ENCODE measurements around the gene P2RY11. TPM values are rescaled to one million over a fixed set of nuclear protein-coding genes. Genes with fewer than 3 reads are reported as not detected.

P2RY11 gene
- total and polyA plus RNA-seq, 2 experiments from 2014 or later, result 4.0 to 4.3 TPM

DNA sequence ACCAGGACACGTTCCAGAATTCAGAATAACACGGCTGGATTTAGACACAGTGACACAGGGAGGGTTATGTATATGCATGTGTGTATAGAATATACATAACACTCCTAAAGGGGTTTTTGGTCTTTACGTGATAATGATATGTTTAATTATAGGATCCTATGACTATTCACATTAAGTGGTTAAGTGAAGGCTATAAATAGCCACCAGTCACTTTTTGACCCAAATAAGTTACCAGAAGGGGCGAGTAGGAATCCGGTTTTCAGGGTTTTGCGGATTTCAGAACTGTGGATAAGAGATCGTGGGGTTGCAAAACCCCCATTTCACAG, 15.9 kb upstream of the P2RY11 start:
- Mint-ChIP-seq H3K36me3 (ENCODE audit: low read depth) (peaks cover 11% of the 10 kb centered on the region), H3K4me3 (peak overlapping the region; percentile 50; the same call in 2 of the 3 replicates), H3K27ac (no peak overlapping the region), H3K4me1 (peaks cover 2% of the 10 kb centered on the region; the same call in 2 of the 3 replicates), H3K27me3 (ENCODE audit: insufficient read depth, low read depth, poor library complexity) (peaks cover 31% of the 10 kb centered on the region), H3K9me3 (no peaks in the 10 kb centered on the region; the same call in 2 of the 3 replicates)
- 0 out of 2 replicates have a peak overlapping the region, but pooled peaks have one; percentile 88 for H2AFZ ChIP-seq
- no peaks in the 10 kb centered on the region for H4K20me1 ChIP-seq (replicated peaks; ENCODE audit: insufficient read depth)
- peak overlapping the region; percentile 76 for H3K4me2 ChIP-seq
- H3F3A ChIP-seq (replicated peaks; ENCODE audit: low read depth), result peaks cover 5% of the 10 kb centered on the region
- no peak for TF ChIP-seq JUNB (IDR thresholded peaks at IDR 0.05; ENCODE audit: unreplicated experiment)
- TF ChIP-seq, protein P1, sequence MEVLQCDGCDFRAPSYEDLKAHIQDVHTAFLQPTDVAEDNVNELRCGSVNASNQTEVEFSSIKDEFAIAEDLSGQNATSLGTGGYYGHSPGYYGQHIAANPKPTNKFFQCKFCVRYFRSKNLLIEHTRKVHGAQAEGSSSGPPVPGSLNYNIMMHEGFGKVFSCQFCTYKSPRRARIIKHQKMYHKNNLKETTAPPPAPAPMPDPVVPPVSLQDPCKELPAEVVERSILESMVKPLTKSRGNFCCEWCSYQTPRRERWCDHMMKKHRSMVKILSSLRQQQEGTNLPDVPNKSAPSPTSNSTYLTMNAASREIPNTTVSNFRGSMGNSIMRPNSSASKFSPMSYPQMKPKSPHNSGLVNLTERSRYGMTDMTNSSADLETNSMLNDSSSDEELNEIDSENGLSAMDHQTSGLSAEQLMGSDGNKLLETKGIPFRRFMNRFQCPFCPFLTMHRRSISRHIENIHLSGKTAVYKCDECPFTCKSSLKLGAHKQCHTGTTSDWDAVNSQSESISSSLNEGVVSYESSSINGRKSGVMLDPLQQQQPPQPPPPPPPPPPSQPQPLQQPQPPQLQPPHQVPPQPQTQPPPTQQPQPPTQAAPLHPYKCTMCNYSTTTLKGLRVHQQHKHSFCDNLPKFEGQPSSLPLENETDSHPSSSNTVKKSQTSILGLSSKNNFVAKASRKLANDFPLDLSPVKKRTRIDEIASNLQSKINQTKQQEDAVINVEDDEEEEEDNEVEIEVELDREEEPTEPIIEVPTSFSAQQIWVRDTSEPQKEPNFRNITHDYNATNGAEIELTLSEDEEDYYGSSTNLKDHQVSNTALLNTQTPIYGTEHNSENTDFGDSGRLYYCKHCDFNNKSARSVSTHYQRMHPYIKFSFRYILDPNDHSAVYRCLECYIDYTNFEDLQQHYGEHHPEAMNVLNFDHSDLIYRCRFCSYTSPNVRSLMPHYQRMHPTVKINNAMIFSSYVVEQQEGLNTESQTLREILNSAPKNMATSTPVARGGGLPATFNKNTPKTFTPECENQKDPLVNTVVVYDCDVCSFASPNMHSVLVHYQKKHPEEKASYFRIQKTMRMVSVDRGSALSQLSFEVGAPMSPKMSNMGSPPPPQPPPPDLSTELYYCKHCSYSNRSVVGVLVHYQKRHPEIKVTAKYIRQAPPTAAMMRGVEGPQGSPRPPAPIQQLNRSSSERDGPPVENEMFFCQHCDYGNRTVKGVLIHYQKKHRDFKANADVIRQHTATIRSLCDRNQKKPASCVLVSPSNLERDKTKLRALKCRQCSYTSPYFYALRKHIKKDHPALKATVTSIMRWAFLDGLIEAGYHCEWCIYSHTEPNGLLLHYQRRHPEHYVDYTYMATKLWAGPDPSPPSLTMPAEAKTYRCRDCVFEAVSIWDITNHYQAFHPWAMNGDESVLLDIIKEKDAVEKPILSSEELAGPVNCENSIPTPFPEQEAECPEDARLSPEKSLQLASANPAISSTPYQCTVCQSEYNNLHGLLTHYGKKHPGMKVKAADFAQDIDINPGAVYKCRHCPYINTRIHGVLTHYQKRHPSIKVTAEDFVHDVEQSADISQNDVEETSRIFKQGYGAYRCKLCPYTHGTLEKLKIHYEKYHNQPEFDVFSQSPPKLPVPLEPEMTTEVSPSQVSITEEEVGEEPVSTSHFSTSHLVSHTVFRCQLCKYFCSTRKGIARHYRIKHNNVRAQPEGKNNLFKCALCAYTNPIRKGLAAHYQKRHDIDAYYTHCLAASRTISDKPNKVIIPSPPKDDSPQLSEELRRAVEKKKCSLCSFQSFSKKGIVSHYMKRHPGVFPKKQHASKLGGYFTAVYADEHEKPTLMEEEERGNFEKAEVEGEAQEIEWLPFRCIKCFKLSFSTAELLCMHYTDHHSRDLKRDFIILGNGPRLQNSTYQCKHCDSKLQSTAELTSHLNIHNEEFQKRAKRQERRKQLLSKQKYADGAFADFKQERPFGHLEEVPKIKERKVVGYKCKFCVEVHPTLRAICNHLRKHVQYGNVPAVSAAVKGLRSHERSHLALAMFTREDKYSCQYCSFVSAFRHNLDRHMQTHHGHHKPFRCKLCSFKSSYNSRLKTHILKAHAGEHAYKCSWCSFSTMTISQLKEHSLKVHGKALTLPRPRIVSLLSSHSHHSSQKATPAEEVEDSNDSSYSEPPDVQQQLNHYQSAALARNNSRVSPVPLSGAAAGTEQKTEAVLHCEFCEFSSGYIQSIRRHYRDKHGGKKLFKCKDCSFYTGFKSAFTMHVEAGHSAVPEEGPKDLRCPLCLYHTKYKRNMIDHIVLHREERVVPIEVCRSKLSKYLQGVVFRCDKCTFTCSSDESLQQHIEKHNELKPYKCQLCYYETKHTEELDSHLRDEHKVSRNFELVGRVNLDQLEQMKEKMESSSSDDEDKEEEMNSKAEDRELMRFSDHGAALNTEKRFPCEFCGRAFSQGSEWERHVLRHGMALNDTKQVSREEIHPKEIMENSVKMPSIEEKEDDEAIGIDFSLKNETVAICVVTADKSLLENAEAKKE (CRISPR knock-in tag; IDR thresholded peaks at IDR 0.05), result no peak
- TF ChIP-seq CTCF (conservative IDR thresholded peaks at IDR 0.05; ENCODE audit: low read depth in 2 of 2), result no peak
- H3K36me3 ChIP-seq (ENCODE audit: insufficient read depth), result no peaks in the 10 kb centered on the region
- DNase-seq (ENCODE audit: low spot score), result no peak
- H3K27me3 ChIP-seq (ENCODE audit: insufficient read depth), result peaks cover 29% of the 10 kb centered on the region
- peak overlapping the region; percentile 48; the same call in 1 of the 2 replicates for H3K4me3 ChIP-seq
- no peak overlapping the region for H3K27ac ChIP-seq (ENCODE audit: low read depth)
- no peaks in the 10 kb centered on the region for H3K79me2 ChIP-seq (replicated peaks; ENCODE audit: insufficient read depth)
- no peak for ATAC-seq
- H3K9me2 ChIP-seq (ENCODE audit: insufficient read depth), result no peaks in the 10 kb centered on the region
- no peaks in the 10 kb centered on the region; the same call in 1 of the 2 replicates for H3K4me1 ChIP-seq (ENCODE audit: insufficient read depth)
